PC-3 (cell line): ENCODE data around the gene RPP21. TPM values are rescaled to one million over a fixed set of nuclear protein-coding genes. Genes with fewer than 3 reads are reported as not detected.

Experiments
- ATAC-seq: fragments of 200-7000 bp; cut with Tn5 transposase; 2 replicates; pipeline ENCODE4 v1.9.1; 2020; ENCODE audit warnings: mild to moderate bottlenecking, moderate library complexity
- BruUV-seq: library from RNA; stranded (reverse); fragments of 400-500 nt; replicated peaks from 2 replicates; lab custom pipeline; 2021; lab: Mats Ljungman, UMichigan
- CTCF ChIA-PET: fragments of 300-600 bp; sonication (Branson Sonifier 250); formaldehyde crosslinking; loops from one replicate; lab custom pipeline; 2022; ENCODE audit warnings: antibody characterized with exemption; lab: Charles Lee
- POLR2A ChIA-PET: fragments of 300-600 bp; sonication (Branson Sonifier 250); formaldehyde crosslinking; loops from one replicate; lab custom pipeline; 2022; ENCODE audit warnings: antibody characterized with exemption; ENCODE audit not compliant: unreplicated experiment; lab: Charles Lee
- DNase-seq: peaks from one replicate; pipeline ENCODE4 v3.0.0-alpha.2; 2015
- H2AFZ ChIP-seq: fragments of 300-600 bp; sonication (generic); 2 replicates; pipeline ENCODE4 v1.6.0; 2016; ENCODE audit warnings: antibody characterized with exemption, low read length
- H3F3A ChIP-seq: fragments of 300-600 bp; sonication (generic); one replicate; pipeline ENCODE4 v1.6.0; 2017; ENCODE audit warnings: antibody characterized with exemption, low read length, control low read depth, mild to moderate bottlenecking; ENCODE audit not compliant: unreplicated experiment
- H3K27ac ChIP-seq: fragments of 300-600 bp; sonication (generic); 2 replicates; pipeline ENCODE4 v1.5.1; 2016; ENCODE audit warnings: mild to moderate bottlenecking, low read length
- H3K27me3 ChIP-seq: fragments of 300-600 bp; sonication (generic); 2 replicates; pipeline ENCODE4 v1.6.1; 2016; ENCODE audit warnings: low read length, mixed read lengths
- H3K36me3 ChIP-seq: fragments of 300-600 bp; sonication (generic); 2 replicates; pipeline ENCODE4 v1.6.1; 2016; ENCODE audit warnings: low read depth, mixed run types, low read length, mixed read lengths
- H3K4me1 ChIP-seq: fragments of 300-600 bp; sonication (generic); 2 replicates; pipeline ENCODE4 v1.5.1; 2016; ENCODE audit warnings: low read length; ENCODE audit not compliant: insufficient read depth
- H3K4me2 ChIP-seq: fragments of 300-600 bp; sonication (generic); 2 replicates; pipeline ENCODE4 v1.6.0; 2016; ENCODE audit warnings: low read length
- H3K4me3 ChIP-seq: fragments of 300-600 bp; sonication (generic); 2 replicates; pipeline ENCODE4 v1.5.1; 2016; ENCODE audit warnings: mild to moderate bottlenecking, low read length, mixed read lengths
- H3K79me2 ChIP-seq: fragments of 300-600 bp; sonication (generic); 2 replicates; pipeline ENCODE4 v1.6.1; 2017; ENCODE audit warnings: low read length, mixed read lengths
- H3K9ac ChIP-seq: fragments of 300-600 bp; sonication (generic); 2 replicates; pipeline ENCODE4 v1.6.0; 2016; ENCODE audit warnings: mild to moderate bottlenecking, low read length
- H3K9me2 ChIP-seq: fragments of 300-600 bp; sonication (generic); replicated peaks from 2 replicates; pipeline ENCODE4 v1.6.1; 2016; ENCODE audit warnings: mixed run types, low read length, mixed read lengths
- H3K9me3 ChIP-seq: fragments of 300-600 bp; sonication (generic); 2 replicates; pipeline ENCODE4 v1.6.1; 2016; ENCODE audit warnings: low read length, mixed read lengths
- H4K20me1 ChIP-seq: fragments of 300-600 bp; sonication (generic); 2 replicates; pipeline ENCODE4 v1.6.1; 2016; ENCODE audit warnings: low read length, mixed read lengths
- EZH2 ChIP-seq: fragments of 300-600 bp; sonication (generic); IDR thresholded peaks from one replicate; pipeline ENCODE4 v1.6.1; 2017; ENCODE audit warnings: antibody characterized with exemption, mild to moderate bottlenecking, low read length; ENCODE audit not compliant: unreplicated experiment
- EZH2phosphoT487 ChIP-seq: fragments of 300-600 bp; sonication (generic); IDR thresholded peaks from 2 replicates; pipeline ENCODE4 v1.6.1; 2018; ENCODE audit warnings: mild to moderate bottlenecking, antibody characterized with exemption, low read length, borderline replicate concordance
- intact Hi-C: fragments of 100-400 bp; cut with micrococcal nuclease; formaldehyde crosslinking; loops from 2 replicates; pipeline ENCODE4 v1.9.0; 2023
- total RNA-seq: library from RNA; depleted of rRNA; stranded (reverse); fragments of >200 nt; gene quantifications from 2 replicates; pipeline ENCODE4 v1.2.3, GENCODE V29; 2014
- TF ChIP-seq, protein P1 (sequence below): fragments of 300-600 bp; sonication (generic); conservative IDR thresholded peaks from 2 replicates; pipeline ENCODE4 v1.5.1; 2017; ENCODE audit warnings: antibody characterized with exemption, low read depth, mild to moderate bottlenecking, low read length

The RPP21 gene
- total RNA-seq, 1 experiment from 2014 or later: 161 TPM

DNA sequence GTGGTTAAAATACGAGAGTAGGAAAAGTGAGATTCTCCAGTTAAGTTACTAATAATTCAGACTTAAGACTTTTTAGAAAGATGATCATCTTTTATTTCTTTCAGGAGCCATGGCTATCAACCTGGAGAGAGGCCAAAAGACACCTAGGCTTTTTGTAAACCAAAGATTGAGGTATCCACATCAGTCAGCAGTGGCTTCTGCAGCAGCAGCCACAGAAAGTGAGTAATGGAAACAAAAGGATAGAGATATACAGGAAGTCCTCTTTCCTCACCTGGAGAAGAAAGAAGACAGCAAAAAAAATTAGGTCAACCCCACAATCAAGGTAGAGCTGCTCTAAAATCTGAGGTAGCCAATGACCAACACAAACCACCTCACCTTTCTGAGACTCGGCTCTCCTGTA is 41.0 kb upstream of the RPP21 start:
- no peaks in the 10 kb centered on the region for H3F3A ChIP-seq
- no peaks in the 10 kb centered on the region for H3K4me1 ChIP-seq
- TF ChIP-seq, protein P1, sequence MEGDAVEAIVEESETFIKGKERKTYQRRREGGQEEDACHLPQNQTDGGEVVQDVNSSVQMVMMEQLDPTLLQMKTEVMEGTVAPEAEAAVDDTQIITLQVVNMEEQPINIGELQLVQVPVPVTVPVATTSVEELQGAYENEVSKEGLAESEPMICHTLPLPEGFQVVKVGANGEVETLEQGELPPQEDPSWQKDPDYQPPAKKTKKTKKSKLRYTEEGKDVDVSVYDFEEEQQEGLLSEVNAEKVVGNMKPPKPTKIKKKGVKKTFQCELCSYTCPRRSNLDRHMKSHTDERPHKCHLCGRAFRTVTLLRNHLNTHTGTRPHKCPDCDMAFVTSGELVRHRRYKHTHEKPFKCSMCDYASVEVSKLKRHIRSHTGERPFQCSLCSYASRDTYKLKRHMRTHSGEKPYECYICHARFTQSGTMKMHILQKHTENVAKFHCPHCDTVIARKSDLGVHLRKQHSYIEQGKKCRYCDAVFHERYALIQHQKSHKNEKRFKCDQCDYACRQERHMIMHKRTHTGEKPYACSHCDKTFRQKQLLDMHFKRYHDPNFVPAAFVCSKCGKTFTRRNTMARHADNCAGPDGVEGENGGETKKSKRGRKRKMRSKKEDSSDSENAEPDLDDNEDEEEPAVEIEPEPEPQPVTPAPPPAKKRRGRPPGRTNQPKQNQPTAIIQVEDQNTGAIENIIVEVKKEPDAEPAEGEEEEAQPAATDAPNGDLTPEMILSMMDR: no peak
- TF ChIP-seq EZH2phosphoT487: no peak
- no peak overlapping the region for H3K4me2 ChIP-seq
- intact Hi-C loops: no loop called here
- no peaks in the 10 kb centered on the region for H3K9me2 ChIP-seq
- BruUV-seq: no TSS peak
- H2AFZ ChIP-seq: no peak overlapping the region
- no peak overlapping the region for H3K9ac ChIP-seq
- H3K9me3 ChIP-seq: no peaks in the 10 kb centered on the region
- DNase-seq (no peak), ATAC-seq (no peak)
- H4K20me1 ChIP-seq: peaks cover 3% of the 10 kb centered on the region; the same call in 1 of the 2 replicates
- H3K79me2 ChIP-seq: peaks cover 6% of the 10 kb centered on the region
- no peak overlapping the region for H3K4me3 ChIP-seq
- peaks cover 7% of the 10 kb centered on the region for H3K36me3 ChIP-seq
- H3K27ac ChIP-seq: no peak overlapping the region
- no peaks in the 10 kb centered on the region for H3K27me3 ChIP-seq
- CTCF ChIA-PET: no interaction called here
- POLR2A ChIA-PET: no interaction called here

DNA sequence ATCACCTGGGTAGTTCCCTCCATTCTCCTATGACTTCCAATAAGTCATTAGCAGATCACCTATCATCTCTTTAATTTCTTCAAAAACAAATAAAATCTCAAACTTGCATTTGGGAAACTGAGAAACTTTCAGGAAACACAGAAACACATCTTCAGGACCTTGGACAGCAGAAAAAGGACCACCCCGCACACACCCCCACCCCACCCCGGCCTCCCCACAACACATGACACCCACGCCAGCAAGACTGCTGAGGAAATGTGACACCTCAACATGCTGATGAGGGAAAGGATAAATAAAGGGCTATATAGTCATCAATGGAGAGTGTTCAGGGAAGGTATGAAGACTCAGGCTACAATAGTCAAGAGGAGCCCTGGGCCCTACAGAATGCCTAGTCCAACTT is 33.9 kb upstream of the RPP21 start:
- ChIA-PET POLR2A (no interaction called here), CTCF (no interaction called here)
- H2AFZ ChIP-seq: no peak overlapping the region
- no peak overlapping the region for H3K9ac ChIP-seq
- no peak overlapping the region for H3K4me2 ChIP-seq
- H4K20me1 ChIP-seq: peaks cover 15% of the 10 kb centered on the region; the same call in 1 of the 2 replicates
- no peak overlapping the region for H3K27ac ChIP-seq
- no peaks in the 10 kb centered on the region for H3K9me3 ChIP-seq
- peaks cover 36% of the 10 kb centered on the region for H3K36me3 ChIP-seq
- no TSS peak for BruUV-seq
- no peak for DNase-seq
- H3K4me1 ChIP-seq: no peaks in the 10 kb centered on the region
- H3K79me2 ChIP-seq: peaks cover 67% of the 10 kb centered on the region
- H3K4me3 ChIP-seq: no peak overlapping the region
- H3F3A ChIP-seq: no peaks in the 10 kb centered on the region
- no peak for ATAC-seq
- no peak for TF ChIP-seq EZH2phosphoT487
- H3K27me3 ChIP-seq: no peaks in the 10 kb centered on the region
- intact Hi-C loops: no loop called here
- H3K9me2 ChIP-seq: no peaks in the 10 kb centered on the region

DNA sequence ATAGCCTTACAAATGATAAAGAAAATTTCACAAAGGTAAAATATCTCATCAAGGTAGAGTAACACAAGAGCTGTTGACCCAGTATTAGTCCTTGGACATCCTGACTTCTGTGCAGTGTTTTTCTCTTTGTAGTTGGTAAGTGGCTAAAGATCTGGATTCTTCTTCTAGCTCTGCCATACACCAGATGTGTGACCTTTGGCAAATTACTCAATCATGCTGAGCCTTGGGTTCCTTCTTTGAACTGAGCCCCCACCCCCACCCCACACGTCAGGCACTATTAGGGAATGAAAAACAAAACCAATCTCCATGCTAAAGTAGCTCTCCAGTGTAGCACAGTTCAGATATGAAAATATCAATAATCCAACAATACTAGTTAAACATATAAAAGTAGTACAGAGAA is 33.3 kb upstream of the RPP21 start:
- H3F3A ChIP-seq: no peaks in the 10 kb centered on the region
- ChIA-PET POLR2A (no interaction called here), CTCF (no interaction called here)
- H3K9me3 ChIP-seq: no peaks in the 10 kb centered on the region
- peaks cover 20% of the 10 kb centered on the region; the same call in 1 of the 2 replicates for H4K20me1 ChIP-seq
- no peak overlapping the region for H3K4me3 ChIP-seq
- DNase-seq: no peak
- intact Hi-C loops: no loop called here
- H3K9me2 ChIP-seq: no peaks in the 10 kb centered on the region
- H3K27me3 ChIP-seq: no peaks in the 10 kb centered on the region
- ATAC-seq: no peak
- no peaks in the 10 kb centered on the region for H3K4me1 ChIP-seq
- BruUV-seq: no TSS peak
- no peak overlapping the region for H3K9ac ChIP-seq
- TF ChIP-seq, protein P1: no peak
- TF ChIP-seq EZH2phosphoT487: no peak
- no peak for TF ChIP-seq EZH2
- no peak overlapping the region for H3K4me2 ChIP-seq
- H3K27ac ChIP-seq: no peak overlapping the region
- H2AFZ ChIP-seq: no peak overlapping the region
- H3K79me2 ChIP-seq: peaks cover 73% of the 10 kb centered on the region
- peaks cover 41% of the 10 kb centered on the region for H3K36me3 ChIP-seq
